Gastrocnemius medialis (tissue), 4 donors: ENCODE data around the gene PTEN. TPM values are rescaled to one million over a fixed set of nuclear protein-coding genes. Genes with fewer than 3 reads are reported as not detected.

Experiments
- ATAC-seq, 2 donors: fragments of 150-250 bp; one replicate each; pipeline ENCODE4 v1.9.1; 2016
- DNase-seq, 2 donors: peaks; one replicate each; pipeline ENCODE4 v3.0.0-alpha.2; 2019
- H3K27ac ChIP-seq, 4 donors: fragments of 200-600 bp; sonication (generic); 1 replicate in 1 of 4; 2 replicates in 3 of 4; pipeline ENCODE4 v1.5.1; 2016 to 2018; ENCODE audit warnings: mild to moderate bottlenecking in 2 of 4, moderate library complexity in 1 of 4
- H3K27me3 ChIP-seq, 3 donors: fragments of 200-600 bp; sonication (generic) in 2 of 3; 1 replicate in 1 of 3; 2 replicates in 2 of 3; pipeline versions ENCODE4 v1.5.1 to v1.6.0; 2016 to 2019; ENCODE audit warnings: mild to moderate bottlenecking in 1 of 3, moderate library complexity in 1 of 3
- H3K36me3 ChIP-seq, 2 donors: fragments of 200-600 bp; sonication (generic) in 1 of 2; one replicate each; pipeline ENCODE4 v1.5.1; 2017 to 2018
- H3K4me1 ChIP-seq, 2 donors: fragments of 200-600 bp; sonication (generic) in 1 of 2; one replicate each; pipeline ENCODE4 v1.5.1; 2016 to 2017; ENCODE audit warnings: mild to moderate bottlenecking in 2 of 2
- H3K4me3 ChIP-seq, 4 donors: fragments of 200-600 bp; sonication (generic) in 3 of 4; 1 replicate in 1 of 4; 2 replicates in 3 of 4; pipeline ENCODE4 v1.5.1; 2016 to 2019; ENCODE audit warnings: mild to moderate bottlenecking in 2 of 4
- H3K9me3 ChIP-seq, 3 donors: fragments of 200-600 bp; sonication (generic) in 2 of 3; 1 replicate in 1 of 3; 2 replicates in 2 of 3; pipeline ENCODE4 v1.5.1; 2016 to 2019
- POLR2A ChIP-seq, 2 donors: fragments of 450-650 bp; IDR thresholded peaks; one replicate each; pipeline ENCODE4 v1.6.1; 2017; ENCODE audit warnings: antibody characterized with exemption in 2 of 2, mild to moderate bottlenecking in 2 of 2, moderate library complexity in 2 of 2
- in situ Hi-C, 4 donors: fragments of 200-750 bp; cut with MboI; loops; one replicate each; pipeline versions ENCODE4 v1.15.0 to v1.8.0; 2017; ENCODE audit warnings: low sequenced_read_pairs in 4 of 4
- intact Hi-C: fragments of 100-400 bp; cut with DNase I; formaldehyde crosslinking; loops from one replicate; pipeline ENCODE4 v1.15.1; 2023; ENCODE audit warnings: low total_unique reads
- total RNA-seq, 4 donors: library from RNA; depleted of rRNA; stranded (reverse); fragments of >200 nt; gene quantifications; one replicate each; pipeline versions ENCODE4 v1.1.0 to v1.2.3, GENCODE V29; 2016
- TF ChIP-seq, protein P1 (sequence below), 5 experiments: fragments of 450-650 bp in 3 of 5; fragments of 200-600 bp in 2 of 5; sonication (generic) in 2 of 5; IDR thresholded peaks in 4 of 5; conservative IDR thresholded peaks in 1 of 5; 1 replicate in 4 of 5; 2 replicates in 1 of 5; pipeline ENCODE4 v1.5.1; 2016 to 2019; ENCODE audit warnings: antibody characterized with exemption in 5 of 5, mild to moderate bottlenecking in 3 of 5, moderate library complexity in 3 of 5

PTEN gene
- total RNA-seq, 4 donors from 2014 or later, result 32.2 to 54.5 (median 41.5) TPM

DNA sequence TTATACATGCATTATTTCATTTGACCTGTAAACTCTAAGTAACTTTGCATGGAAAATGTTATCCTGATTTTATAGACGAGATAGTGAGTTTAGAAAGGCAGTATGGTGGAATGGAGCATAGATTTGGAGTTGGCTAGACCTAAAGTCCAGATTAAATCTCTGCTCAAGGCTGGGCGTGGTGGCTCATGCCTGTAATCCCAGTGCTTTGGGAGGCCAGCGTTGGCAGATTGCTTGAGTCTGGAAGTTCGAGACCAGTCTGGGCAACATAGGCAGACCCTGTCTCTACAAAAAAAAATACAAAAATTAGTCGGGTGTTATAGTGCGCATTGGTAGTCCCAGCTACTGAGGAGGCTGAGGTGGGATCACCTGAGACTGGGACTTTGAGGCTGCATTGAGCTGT, 9.4 kb downstream of the PTEN start:
- peaks cover 64 to 86% of the 10 kb centered on the region in 2 donors for H3K4me1 ChIP-seq
- TF ChIP-seq, protein P1, sequence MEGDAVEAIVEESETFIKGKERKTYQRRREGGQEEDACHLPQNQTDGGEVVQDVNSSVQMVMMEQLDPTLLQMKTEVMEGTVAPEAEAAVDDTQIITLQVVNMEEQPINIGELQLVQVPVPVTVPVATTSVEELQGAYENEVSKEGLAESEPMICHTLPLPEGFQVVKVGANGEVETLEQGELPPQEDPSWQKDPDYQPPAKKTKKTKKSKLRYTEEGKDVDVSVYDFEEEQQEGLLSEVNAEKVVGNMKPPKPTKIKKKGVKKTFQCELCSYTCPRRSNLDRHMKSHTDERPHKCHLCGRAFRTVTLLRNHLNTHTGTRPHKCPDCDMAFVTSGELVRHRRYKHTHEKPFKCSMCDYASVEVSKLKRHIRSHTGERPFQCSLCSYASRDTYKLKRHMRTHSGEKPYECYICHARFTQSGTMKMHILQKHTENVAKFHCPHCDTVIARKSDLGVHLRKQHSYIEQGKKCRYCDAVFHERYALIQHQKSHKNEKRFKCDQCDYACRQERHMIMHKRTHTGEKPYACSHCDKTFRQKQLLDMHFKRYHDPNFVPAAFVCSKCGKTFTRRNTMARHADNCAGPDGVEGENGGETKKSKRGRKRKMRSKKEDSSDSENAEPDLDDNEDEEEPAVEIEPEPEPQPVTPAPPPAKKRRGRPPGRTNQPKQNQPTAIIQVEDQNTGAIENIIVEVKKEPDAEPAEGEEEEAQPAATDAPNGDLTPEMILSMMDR (IDR thresholded peaks at IDR 0.05 in 4 of 5, conservative IDR thresholded peaks at IDR 0.05 in 1 of 5), result no peak
- no peak for TF ChIP-seq POLR2A (IDR thresholded peaks at IDR 0.05)
- no peak overlapping the region for H3K4me3 ChIP-seq
- H3K36me3 ChIP-seq, result no peaks in the 10 kb centered on the region
- in situ Hi-C loops (loop anchor here in 2 of 4 donors (25.0 kb wide), 2 partner anchors 239 to 389 kb away; no protein-coding TSS in a partner anchor), intact Hi-C loops (no loop called here)
- H3K27ac ChIP-seq, result peak overlapping the region in 1 of 4 donors; percentile 4
- ATAC-seq (no peak), DNase-seq (no peak)
- H3K9me3 ChIP-seq, result no peaks in the 10 kb centered on the region
- H3K27me3 ChIP-seq, result no peaks in the 10 kb centered on the region

DNA sequence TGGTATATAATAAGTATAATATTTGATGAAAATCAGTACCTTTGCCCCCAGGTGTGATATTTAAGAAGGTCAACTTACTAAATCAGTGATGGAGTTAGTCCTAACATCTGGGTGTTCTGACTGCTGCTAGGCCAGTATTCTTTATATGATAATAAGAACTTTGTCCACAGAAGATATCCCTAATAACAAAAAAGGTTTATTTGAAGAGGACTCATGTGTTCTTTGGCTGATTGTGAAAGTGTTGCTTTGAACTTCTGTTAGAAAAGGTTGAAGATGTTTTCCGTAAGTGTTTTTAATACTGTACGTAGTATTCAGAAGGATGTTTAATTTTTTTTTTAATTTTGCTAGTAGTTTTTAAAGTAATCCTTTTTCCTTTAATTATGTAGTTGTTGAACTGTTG, 10.2 kb downstream of the PTEN start:
- ATAC-seq (no peak), DNase-seq (no peak)
- Histone ChIP-seq H3K27ac (no peak overlapping the region), H3K36me3 (no peaks in the 10 kb centered on the region), H3K4me3 (peak overlapping the region in 1 of 4 donors; percentile 9), H3K27me3 (no peaks in the 10 kb centered on the region), H3K4me1 (peaks cover 62 to 86% of the 10 kb centered on the region in 2 donors), H3K9me3 (no peaks in the 10 kb centered on the region)
- intact Hi-C loops (no loop called here), in situ Hi-C loops (loop anchor here in 2 of 4 donors (25.0 kb wide), 2 partner anchors 239 to 389 kb away; no protein-coding TSS in a partner anchor)
- TF ChIP-seq, protein P1 (IDR thresholded peaks at IDR 0.05 in 4 of 5, conservative IDR thresholded peaks at IDR 0.05 in 1 of 5), result no peak
- TF ChIP-seq POLR2A (IDR thresholded peaks at IDR 0.05), result no peak

DNA sequence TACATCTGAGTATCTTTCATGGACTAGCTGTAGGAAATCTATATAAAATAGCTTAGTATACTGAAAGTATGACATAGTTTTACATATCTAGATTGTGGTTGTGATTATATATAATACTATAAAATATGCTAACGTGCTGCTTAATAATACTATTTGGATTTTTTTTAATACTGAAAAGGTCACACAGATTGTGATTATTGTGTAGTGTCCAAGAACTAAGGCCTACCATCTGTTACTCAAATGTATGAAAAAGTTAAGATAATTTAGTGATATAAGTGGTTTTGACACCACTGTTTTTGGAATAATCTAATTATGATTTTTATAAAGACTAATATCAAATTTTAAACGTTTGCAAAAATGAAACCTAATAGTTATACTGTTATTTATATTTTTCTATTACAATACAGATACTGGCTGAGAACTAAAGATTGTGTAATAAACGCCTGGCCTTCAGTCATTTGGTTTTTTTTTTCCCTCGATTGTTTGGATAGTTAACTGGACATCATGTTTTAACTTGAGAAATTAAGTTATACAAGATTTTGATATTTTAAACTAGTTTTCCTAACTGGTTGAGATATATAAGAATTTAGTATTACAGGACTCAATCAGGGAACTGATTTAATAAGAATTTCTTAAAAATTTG, 12.6 kb downstream of the PTEN start:
- in situ Hi-C loops, result no loop called here
- H3K9me3 ChIP-seq, result no peaks in the 10 kb centered on the region
- DNase-seq (no peak), ATAC-seq (no peak)
- H3K36me3 ChIP-seq, result no peaks in the 10 kb centered on the region
- H3K4me1 ChIP-seq, result peaks cover 65 to 75% of the 10 kb centered on the region in 2 donors
- H3K4me3 ChIP-seq, result peak overlapping the region in 1 of 4 donors; percentile 26
- peak overlapping the region in 1 of 4 donors; percentile 1 for H3K27ac ChIP-seq
- no peaks in the 10 kb centered on the region for H3K27me3 ChIP-seq
- intact Hi-C loops, result no loop called here
- TF ChIP-seq, protein P1 (IDR thresholded peaks at IDR 0.05 in 4 of 5, conservative IDR thresholded peaks at IDR 0.05 in 1 of 5), result no peak
- no peak for TF ChIP-seq POLR2A (IDR thresholded peaks at IDR 0.05)

DNA sequence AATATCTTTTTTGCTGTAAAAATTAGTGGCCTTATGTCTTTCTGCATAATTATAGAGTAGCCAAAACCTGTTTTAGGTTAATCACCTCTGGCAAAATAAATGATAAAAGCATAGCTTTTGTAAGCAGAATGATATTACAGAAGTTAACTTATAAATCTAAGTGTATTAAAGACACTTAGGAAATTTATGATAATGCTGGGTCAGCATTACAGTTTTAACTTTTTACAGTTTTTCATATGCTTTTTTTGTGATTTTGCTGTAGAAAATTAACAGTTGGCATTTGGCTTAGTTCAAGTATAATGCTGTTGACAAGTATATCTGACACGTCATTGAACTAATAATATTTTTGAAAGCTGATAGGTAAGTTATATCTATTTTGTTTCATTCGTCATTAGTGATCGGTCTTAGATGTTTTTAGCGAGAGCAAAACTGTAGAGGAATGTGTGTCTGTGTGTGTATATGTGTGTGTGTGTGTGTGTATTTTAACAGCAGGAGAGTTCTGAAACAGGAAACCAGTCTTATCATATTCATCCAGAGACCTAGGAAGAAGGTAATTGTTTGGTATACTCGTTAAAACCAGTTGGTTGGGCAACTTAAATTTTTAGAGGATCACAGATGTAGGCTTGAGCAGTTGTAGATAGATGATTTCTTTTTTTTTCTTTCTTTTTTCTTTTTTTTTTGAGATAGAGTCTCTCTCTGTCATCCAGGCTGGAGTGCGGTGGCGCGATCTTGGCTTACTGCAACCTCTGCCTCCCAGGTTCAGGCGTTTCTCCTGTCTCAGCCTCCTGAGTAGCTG, 15.4 kb downstream of the PTEN start:
- DNase-seq, result no peak
- H3K27me3 ChIP-seq, result no peaks in the 10 kb centered on the region
- TF ChIP-seq, protein P1 (IDR thresholded peaks at IDR 0.05 in 4 of 5, conservative IDR thresholded peaks at IDR 0.05 in 1 of 5), result no peak
- no peak for TF ChIP-seq POLR2A (IDR thresholded peaks at IDR 0.05)
- H3K9me3 ChIP-seq, result no peaks in the 10 kb centered on the region
- ATAC-seq, result no peak
- H3K4me1 ChIP-seq, result peaks cover 65 to 68% of the 10 kb centered on the region in 2 donors
- H3K36me3 ChIP-seq, result no peaks in the 10 kb centered on the region
- H3K4me3 ChIP-seq, result no peak overlapping the region
- no peak overlapping the region for H3K27ac ChIP-seq
- intact Hi-C loops, result no loop called here
- in situ Hi-C loops, result no loop called here
